GM12891 (cell line): ENCODE data around the gene IWS1.
"Not testable (repeated sequence)": the region's sequence is repeated elsewhere in the genome, so short reads cannot be mapped to it uniquely, and the experiment has no call there.

Experiments
- DNase-seq: peaks from one replicate; pipeline ENCODE4 v3.0.0; 2011; ENCODE audit warnings: low spot score; ENCODE audit not compliant: insufficient read length
- FAIRE-seq: peaks from 2 replicates; lab custom pipeline; 2011; peaks lifted over from hg19 to GRCh38; lab: Jason Lieb, UNC
- PAX5 ChIP-seq: IDR thresholded peaks from 2 replicates; pipeline ENCODE4 v1.6.1; 2011; ENCODE audit warnings: low read length, moderate library complexity, mild to moderate bottlenecking; ENCODE audit not compliant: insufficient read depth, severe bottlenecking
- POLR2A ChIP-seq: IDR thresholded peaks from 2 replicates; pipeline ENCODE4 v1.6.1; 2011; ENCODE audit warnings: low read depth, low read length, control low read depth
- POLR2AphosphoS5 ChIP-seq: IDR thresholded peaks from 2 replicates; pipeline ENCODE4 v1.6.1; 2011; ENCODE audit warnings: low read depth, low read length, control low read depth
- POU2F2 ChIP-seq: IDR thresholded peaks from 2 replicates; pipeline ENCODE4 v1.6.1; 2011; ENCODE audit warnings: low read depth, mild to moderate bottlenecking, control low read depth, low read length, moderate library complexity
- SPI1 ChIP-seq: IDR thresholded peaks from 2 replicates; pipeline ENCODE4 v1.6.1; 2011; ENCODE audit warnings: low read depth, low read length, control low read depth
- TAF1 ChIP-seq: IDR thresholded peaks from 2 replicates; pipeline ENCODE4 v1.6.1; 2011; ENCODE audit warnings: low read depth, low read length, control low read depth

The IWS1 gene

DNA sequence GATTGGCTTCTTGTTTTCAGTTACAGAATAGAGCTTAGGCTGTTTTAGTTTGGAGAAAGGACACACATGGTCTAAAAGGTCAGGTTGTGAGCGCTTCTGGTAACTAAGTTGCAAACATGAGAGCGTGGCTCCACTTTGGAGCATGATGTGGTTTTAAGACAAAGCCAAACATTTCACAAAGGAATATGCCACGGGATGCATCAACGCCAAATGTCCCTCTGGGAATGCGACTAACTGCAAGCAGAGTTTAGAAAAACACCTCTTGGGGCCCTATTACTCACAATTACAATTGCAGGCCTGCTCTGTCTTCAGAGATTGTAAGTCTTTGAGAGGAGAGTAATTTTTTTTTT is 34.6 kb upstream of the IWS1 start:
- DNase-seq (no peak), FAIRE-seq (no peak)
- no peak for TF ChIP-seq POLR2AphosphoS5
- no peak for TF ChIP-seq PAX5
- TF ChIP-seq POU2F2 = no peak
- TF ChIP-seq TAF1 = no peak

DNA sequence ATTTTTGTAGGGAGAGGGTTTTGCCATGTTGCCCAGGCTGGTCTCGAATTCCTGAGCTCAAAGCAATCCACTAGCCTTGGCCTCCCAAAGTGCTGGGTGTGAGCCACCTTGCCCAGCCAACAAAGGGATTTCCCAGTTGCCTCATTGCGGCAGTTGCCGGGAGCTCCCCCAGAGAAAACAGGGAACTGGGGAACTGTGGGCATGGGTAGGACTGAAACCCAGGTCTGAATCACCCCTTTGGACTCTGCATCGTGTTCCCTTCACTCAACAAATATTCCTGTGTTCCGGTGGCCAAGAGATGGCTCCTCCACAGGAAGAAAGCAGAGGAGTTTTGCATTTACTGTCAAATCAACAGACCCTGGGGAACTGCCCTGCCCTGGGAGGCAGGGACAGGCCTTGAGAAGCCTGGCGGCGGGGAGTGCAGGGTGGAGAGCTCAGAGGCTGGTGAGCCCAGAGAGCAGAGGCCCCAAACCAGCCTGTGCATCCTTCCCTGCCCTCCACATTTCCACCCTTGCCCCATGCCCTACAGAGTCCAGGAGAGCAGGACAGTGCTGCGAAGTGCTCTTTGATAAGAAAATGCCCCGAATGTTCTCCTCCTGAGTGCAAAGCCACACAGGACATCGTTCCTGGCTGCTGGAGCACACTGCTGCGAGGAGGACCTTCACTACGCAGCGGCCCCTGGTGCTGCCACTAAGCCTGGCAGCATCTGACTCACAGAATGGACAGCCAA is 34.1 kb upstream of the IWS1 start:
- FAIRE-seq (no peak), DNase-seq (no peak)
- TF ChIP-seq POU2F2 = no peak
- no peak for TF ChIP-seq PAX5

- no peak for TF ChIP-seq SPI1
- no peak for TF ChIP-seq POLR2A
- no peak for TF ChIP-seq POU2F2
- TF ChIP-seq PAX5 = no peak
- TF ChIP-seq POLR2AphosphoS5 = no peak
- no peak for TF ChIP-seq TAF1
- FAIRE-seq (no peak), DNase-seq (no peak)
Measured at GRCh38 chr2:127559454-127559853, 33.2 kb upstream of the IWS1 start.

- TF ChIP-seq POLR2A = no peak
- TF ChIP-seq PAX5 = no peak
- TF ChIP-seq SPI1 = no peak
- TF ChIP-seq POLR2AphosphoS5 = no peak
- no peak for TF ChIP-seq POU2F2
- no peak for TF ChIP-seq TAF1
- FAIRE-seq (no peak), DNase-seq (no peak)
Measured at GRCh38 chr2:127558911-127559310, 32.6 kb upstream of the IWS1 start.

GRCh38 chr2:127552846-127553245 is 26.6 kb upstream of the IWS1 start:
- DNase-seq (no peak), FAIRE-seq (no peak)
- TF ChIP-seq POLR2AphosphoS5 (no peak), POLR2A (no peak), POU2F2 (no peak), TAF1 (no peak), PAX5 (no peak), SPI1 (no peak)

DNA sequence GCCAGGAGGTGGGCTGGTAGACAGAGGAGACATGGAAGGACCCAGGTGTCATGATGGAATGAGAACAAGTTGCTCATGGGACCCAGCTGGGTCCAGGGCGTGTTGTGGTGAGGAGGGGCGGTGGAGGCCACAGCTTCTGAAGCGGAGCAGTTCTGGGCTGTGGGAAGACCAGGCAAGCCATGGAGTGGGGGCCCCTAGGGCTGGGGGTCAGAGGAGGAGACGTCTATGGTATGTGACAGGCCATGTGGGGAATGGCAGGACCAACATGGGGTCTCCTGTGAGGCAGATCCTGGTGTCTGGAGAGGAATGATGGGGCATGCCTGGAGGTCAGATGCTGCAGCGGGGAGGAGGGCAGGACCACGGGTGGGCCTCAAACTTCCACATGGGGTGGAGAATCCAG is 26.0 kb upstream of the IWS1 start:
- TF ChIP-seq POLR2A (no peak), SPI1 (no peak), POU2F2 (no peak), TAF1 (no peak), POLR2AphosphoS5 (no peak), PAX5 (no peak)
- FAIRE-seq (no peak), DNase-seq (no peak)

GRCh38 chr2:127551221-127551930 is 25.1 kb upstream of the IWS1 start:
- FAIRE-seq (no peak), DNase-seq (no peak)
- TF ChIP-seq TAF1 (no peak), POLR2AphosphoS5 (no peak), PAX5 (no peak), SPI1 (no peak), POLR2A (no peak), POU2F2 (no peak)

DNA sequence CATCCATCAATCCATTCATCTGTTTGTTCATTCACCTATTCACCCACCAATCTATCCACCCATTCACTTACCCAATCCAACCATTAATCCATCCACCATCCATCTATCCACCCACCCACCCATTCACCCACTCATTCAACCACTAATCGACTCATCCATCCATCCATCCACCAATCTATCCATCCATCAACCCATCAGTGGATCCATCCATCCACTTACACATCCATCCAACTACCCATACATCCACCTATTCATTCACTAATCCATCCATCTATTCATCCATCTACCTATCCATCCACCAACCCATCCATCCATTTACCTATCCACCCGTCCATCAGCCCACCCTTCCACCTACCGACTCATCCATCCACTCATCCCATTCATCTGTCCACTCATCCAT is 20.5 kb upstream of the IWS1 start:
- TF ChIP-seq SPI1 (no peak), POU2F2 (no peak), POLR2AphosphoS5 (no peak), PAX5 (no peak), TAF1 (no peak), POLR2A (no peak)
- FAIRE-seq = no peak
- DNase-seq = no peak

DNA sequence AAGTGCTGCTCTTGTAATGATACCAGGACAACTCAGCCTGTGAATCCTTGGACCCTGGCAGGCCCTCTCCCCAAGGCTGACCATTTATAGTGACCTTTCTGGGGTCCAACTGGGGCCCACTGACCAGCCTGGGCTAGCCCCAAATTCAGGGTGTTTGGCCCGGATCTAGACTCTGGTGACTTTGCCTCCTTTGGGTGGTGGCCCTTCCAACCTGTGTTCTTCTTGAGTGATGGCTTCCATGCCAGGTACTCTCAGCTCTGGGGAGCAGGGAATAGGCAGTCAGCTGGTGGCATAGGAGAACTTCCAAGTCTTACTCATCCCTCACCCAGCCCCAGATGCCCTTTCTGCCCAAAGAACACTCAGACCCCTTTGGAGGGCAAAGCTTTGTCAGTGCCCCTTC is 19.5 kb upstream of the IWS1 start:
- DNase-seq (no peak), FAIRE-seq (no peak)
- TF ChIP-seq POLR2A (no peak), POLR2AphosphoS5 (no peak), POU2F2 (no peak), PAX5 (no peak), TAF1 (no peak), SPI1 (no peak)

DNA sequence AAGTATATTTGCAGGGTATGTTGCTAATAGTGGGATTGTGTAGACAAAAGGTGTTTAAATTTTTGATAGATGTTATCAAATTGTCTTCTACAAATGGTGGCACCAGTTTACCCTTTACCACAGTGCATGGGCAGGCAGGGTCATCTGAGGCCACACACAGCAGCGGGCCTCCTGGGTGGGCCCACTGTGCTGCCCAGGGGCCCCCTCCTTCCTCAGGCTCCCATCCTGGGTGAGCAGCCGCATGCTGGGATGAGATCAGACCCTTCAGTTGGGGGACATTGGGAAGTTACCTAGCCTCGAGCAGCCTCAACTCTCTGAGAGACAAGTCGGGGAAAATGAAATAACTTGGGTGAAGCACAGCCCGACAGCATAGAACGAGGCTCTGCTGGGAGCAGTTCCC is 18.9 kb upstream of the IWS1 start:
- DNase-seq (no peak), FAIRE-seq (no peak)
- TF ChIP-seq TAF1 (no peak), PAX5 (no peak), POU2F2 (no peak), POLR2A (no peak), SPI1 (no peak), POLR2AphosphoS5 (no peak)

GRCh38 chr2:127543013-127543501 is 16.8 kb upstream of the IWS1 start:
- FAIRE-seq, DNase-seq: not testable (repeated sequence)
